Smooth muscle cell (in vitro differentiated cells): Measurements from ENCODE around the gene HERC5. TPM values are rescaled to one million over a fixed set of nuclear protein-coding genes. Genes with fewer than 3 reads are reported as not detected.

Source experiments
- DNase-seq: peaks from one replicate; lab custom pipeline; 2025; ENCODE audit not compliant: unreplicated experiment; lab: John Stamatoyannopoulos, UW
- H2AFZ ChIP-seq: fragments of 200-600 bp; sonication (generic); 2 replicates; pipeline ENCODE4 v1.6.0; 2016; ENCODE audit warnings: antibody characterized with exemption, low read depth, mild to moderate bottlenecking
- H3F3A ChIP-seq: fragments of 200-600 bp; sonication (generic); 2 replicates; pipeline ENCODE4 v1.6.0; 2017; ENCODE audit warnings: antibody characterized with exemption, low read depth
- H3K27ac ChIP-seq: fragments of 200-600 bp; sonication (generic); 2 replicates; pipeline ENCODE4 v1.5.1; 2016; ENCODE audit warnings: low read depth, mild to moderate bottlenecking
- H3K27me3 ChIP-seq: fragments of 200-600 bp; sonication (generic); 2 replicates; pipeline ENCODE4 v1.6.1; 2016; ENCODE audit warnings: low read depth, mild to moderate bottlenecking
- H3K36me3 ChIP-seq: fragments of 200-600 bp; sonication (generic); 2 replicates; pipeline ENCODE4 v1.5.1; 2016; ENCODE audit warnings: low read depth
- H3K4me1 ChIP-seq: fragments of 200-600 bp; sonication (generic); 2 replicates; pipeline ENCODE4 v1.5.1; 2016; ENCODE audit warnings: low read depth
- H3K4me2 ChIP-seq: fragments of 200-600 bp; sonication (generic); 2 replicates; pipeline ENCODE4 v1.6.0; 2016; ENCODE audit warnings: mild to moderate bottlenecking
- H3K4me3 ChIP-seq: fragments of 200-600 bp; sonication (generic); 2 replicates; pipeline ENCODE4 v1.5.1; 2016; ENCODE audit warnings: mild to moderate bottlenecking
- H3K79me2 ChIP-seq: fragments of 200-600 bp; sonication (generic); 2 replicates; pipeline ENCODE4 v1.6.0; 2016; ENCODE audit warnings: low read depth, mild to moderate bottlenecking
- H3K9ac ChIP-seq: fragments of 200-600 bp; sonication (generic); 2 replicates; pipeline ENCODE4 v1.6.0; 2016; ENCODE audit warnings: low read depth
- H3K9me3 ChIP-seq: fragments of 200-600 bp; sonication (generic); replicated peaks from 2 replicates; pipeline ENCODE4 v1.5.1; 2016; ENCODE audit warnings: low read depth
- H4K20me1 ChIP-seq: fragments of 200-600 bp; sonication (generic); 2 replicates; pipeline ENCODE4 v1.6.0; 2016; ENCODE audit warnings: low read depth
- CTCF ChIP-seq: fragments of 200-600 bp; sonication (generic); IDR thresholded peaks from 2 replicates; pipeline ENCODE4 v1.5.1; 2017; ENCODE audit warnings: borderline replicate concordance, mild to moderate bottlenecking, antibody characterized with exemption; ENCODE audit not compliant: insufficient read depth, poor library complexity, severe bottlenecking
- WGBS: methylation state at CpG from one replicate; pipeline ENCODE4 v1.1.7; 2016; ENCODE audit warnings: low lambda C conversion rate; 5-methylcytosine and 5-hydroxymethylcytosine counted together
- polyA plus RNA-seq: library from polyadenylated mRNA; unstranded; fragments of >200 nt; fragmentation: Nextera tagmentation; extraction: Ambion mirVana; gene quantifications from 2 replicates; pipeline ENCODE4 v1.2.1, GENCODE V29; 2016
- total RNA-seq: library from RNA; depleted of rRNA; stranded (reverse); fragments of >200 nt; gene quantifications from 2 replicates; pipeline ENCODE4 v1.2.3, GENCODE V29; 2014

HERC5 gene
- total RNA-seq = 1.0 and 1.6 TPM in 2 replicates
- 0.69 and 1.7 TPM in 2 replicates for polyA plus RNA-seq

DNA sequence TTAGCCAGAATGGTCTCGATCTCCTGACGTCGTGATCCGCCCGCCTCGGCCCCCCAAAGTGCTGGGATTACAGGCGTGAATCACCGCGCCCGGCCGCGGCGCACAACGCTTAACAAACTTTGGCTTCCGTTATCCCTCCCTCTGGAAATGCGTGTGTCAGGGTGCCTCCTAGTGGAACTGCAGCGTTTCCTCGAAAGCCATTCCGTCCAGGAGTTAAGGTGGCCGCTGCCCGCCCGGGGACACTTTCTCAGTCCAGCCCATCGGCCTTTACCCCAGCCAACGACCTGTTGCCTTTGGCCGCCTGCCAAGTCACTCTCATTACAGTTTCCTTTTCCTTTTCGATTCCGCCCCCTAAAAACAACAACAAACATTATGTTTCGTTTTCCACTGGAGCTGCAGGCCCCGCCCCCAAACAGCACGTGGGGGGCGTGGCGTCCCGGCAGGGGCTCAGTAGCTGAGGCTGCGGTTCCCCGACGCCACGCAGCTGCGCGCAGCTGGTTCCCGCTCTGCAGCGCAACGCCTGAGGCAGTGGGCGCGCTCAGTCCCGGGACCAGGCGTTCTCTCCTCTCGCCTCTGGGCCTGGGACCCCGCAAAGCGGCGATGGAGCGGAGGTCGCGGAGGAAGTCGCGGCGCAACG is at the start of gene HERC5:
HERC5 (plus strand) TSS at position 450 of the 637 bp plus-strand sequence; CDS start at position 601, 151 bp downstream.
- peaks cover 6% of the 10 kb centered on the region for H3F3A ChIP-seq
- peak within 1 kb of the TSS; percentile 86 for H3K4me2 ChIP-seq
- peak; percentile 51 for TF ChIP-seq CTCF
- peak within 1 kb of the TSS; percentile 93 for H2AFZ ChIP-seq
- no peaks in the 10 kb centered on the region for H3K4me1 ChIP-seq
- no peak within 1 kb of the TSS for H3K27ac ChIP-seq
- no peaks in the 10 kb centered on the region for H4K20me1 ChIP-seq
- H3K4me3 ChIP-seq = peak within 1 kb of the TSS; percentile 49
- H3K9me3 ChIP-seq = no peaks in the 10 kb centered on the region
- no peaks in the 10 kb centered on the region for H3K36me3 ChIP-seq
- no peaks in the 10 kb centered on the region for H3K27me3 ChIP-seq
- under 1% methylated on average over 57 of the region's 57 CpGs for WGBS
- no peak within 1 kb of the TSS for H3K9ac ChIP-seq
- peak; percentile 62 for DNase-seq
- no peaks in the 10 kb centered on the region for H3K79me2 ChIP-seq

GRCh38 chr4:88409206-88409605 is 47.7 kb upstream of the HERC5 start:
- H3K27ac ChIP-seq = no peak overlapping the region
- no peak for TF ChIP-seq CTCF
- 89% methylated on average over 2 of the region's 2 CpGs for WGBS
- no peaks in the 10 kb centered on the region for H3F3A ChIP-seq
- no peaks in the 10 kb centered on the region for H4K20me1 ChIP-seq
- no peaks in the 10 kb centered on the region for H3K9me3 ChIP-seq
- no peaks in the 10 kb centered on the region for H3K4me1 ChIP-seq
- no peak overlapping the region for H3K9ac ChIP-seq
- no peaks in the 10 kb centered on the region for H3K27me3 ChIP-seq
- no peak for DNase-seq
- H3K36me3 ChIP-seq = no peaks in the 10 kb centered on the region
- no peak overlapping the region for H2AFZ ChIP-seq
- no peaks in the 10 kb centered on the region for H3K79me2 ChIP-seq
- H3K4me2 ChIP-seq = no peak overlapping the region
- H3K4me3 ChIP-seq = no peak overlapping the region

DNA sequence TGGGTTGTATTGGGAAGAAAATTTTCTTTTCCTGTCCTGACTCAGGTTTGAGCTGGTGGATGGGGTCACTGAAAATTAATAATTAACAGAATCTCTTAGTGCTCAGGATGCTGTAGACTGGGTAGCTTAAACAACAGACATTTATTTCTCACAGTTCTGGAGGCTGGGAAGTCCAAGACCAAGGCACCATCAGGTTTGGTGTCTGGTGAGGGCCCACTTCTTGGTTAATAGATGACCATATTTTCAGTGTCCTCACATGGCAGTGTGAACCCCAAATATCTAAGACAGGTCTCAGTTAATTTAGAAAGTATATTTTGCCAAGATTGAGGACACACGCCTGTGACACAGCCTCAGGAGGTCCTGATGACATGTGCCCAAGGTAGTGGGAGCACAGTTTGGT is 47.1 kb upstream of the HERC5 start:
- TF ChIP-seq CTCF = no peak
- Histone ChIP-seq H3K27ac (no peak overlapping the region), H2AFZ (no peak overlapping the region), H3F3A (no peaks in the 10 kb centered on the region), H3K27me3 (no peaks in the 10 kb centered on the region), H3K79me2 (no peaks in the 10 kb centered on the region), H3K4me1 (no peaks in the 10 kb centered on the region), H3K9ac (no peak overlapping the region), H3K4me2 (no peak overlapping the region), H4K20me1 (no peaks in the 10 kb centered on the region), H3K9me3 (no peaks in the 10 kb centered on the region), H3K4me3 (no peak overlapping the region), H3K36me3 (no peaks in the 10 kb centered on the region)
- 88% methylated on average over 1 of the region's 1 CpG for WGBS
- no peak for DNase-seq

- WGBS = 92% methylated on average over 3 of the region's 3 CpGs
- Histone ChIP-seq H4K20me1 (no peaks in the 10 kb centered on the region), H3K27me3 (no peaks in the 10 kb centered on the region), H3K27ac (no peak overlapping the region), H2AFZ (no peak overlapping the region), H3K4me3 (no peak overlapping the region), H3F3A (no peaks in the 10 kb centered on the region), H3K36me3 (no peaks in the 10 kb centered on the region), H3K9me3 (no peaks in the 10 kb centered on the region), H3K4me1 (no peaks in the 10 kb centered on the region), H3K9ac (no peak overlapping the region), H3K4me2 (no peak overlapping the region), H3K79me2 (no peaks in the 10 kb centered on the region)
- no peak for TF ChIP-seq CTCF
- no peak for DNase-seq
Measured at GRCh38 chr4:88411491-88412096, 45.3 kb upstream of the HERC5 start.
